ENCODE measurements around the gene NKPD1.

Gene NKPD1

GRCh38 chr19:45179892-45180370, 19.1 kb upstream of the NKPD1 start:
- Mint-ChIP-seq H3K36me3 (peaks cover 11 to 20% of the 10 kb centered on the region in 2 donors), H3K9me3 (no peaks in the 10 kb centered on the region)
- ATAC-seq (replicated peaks), result no peak

GRCh38 chr19:45179072-45179891, 18.5 kb upstream of the NKPD1 start:
- H3K4me3 Mint-ChIP-seq, result peak overlapping the region; percentile 86 to 90
- H3K27ac Mint-ChIP-seq, result peak overlapping the region; percentile 97
- H3K4me1 Mint-ChIP-seq, result peaks cover 21 to 48% of the 10 kb centered on the region in 2 donors
- no peaks in the 10 kb centered on the region for H3K9me3 Mint-ChIP-seq
- peaks cover 11 to 20% of the 10 kb centered on the region in 2 donors for H3K36me3 Mint-ChIP-seq
- ATAC-seq (replicated peaks) (peak in 1 of 2 donors; percentile 10), DNase-seq (peak; percentile 33)
- no peaks in the 10 kb centered on the region for H3K27me3 Mint-ChIP-seq

More at GRCh38 chr19:45179892-45180370, 19.1 kb upstream of the NKPD1 start:
- H3K27ac Mint-ChIP-seq, result peak overlapping the region; percentile 56
- peaks cover 23 to 55% of the 10 kb centered on the region in 2 donors for H3K4me1 Mint-ChIP-seq
- peak overlapping the region; percentile 78 to 86 for H3K4me3 Mint-ChIP-seq
- no peaks in the 10 kb centered on the region for H3K27me3 Mint-ChIP-seq
- no peak for DNase-seq

GRCh38 chr19:45178262-45179071, 17.7 kb upstream of the NKPD1 start, which contains the start of gene BLOC1S3:
TSS of gene BLOC1S3 (plus strand) at chr19:45178784. CDS start at chr19:45179297, 513 bp downstream.
- DNase-seq (peak; percentile 99), ATAC-seq (replicated peaks) (peak; percentile 88 to 92)
- H3K9me3 Mint-ChIP-seq, result no peaks in the 10 kb centered on the region
- peak within 1 kb of the TSS; percentile 97 for H3K27ac Mint-ChIP-seq
- no peaks in the 10 kb centered on the region for H3K27me3 Mint-ChIP-seq
- H3K36me3 Mint-ChIP-seq, result peaks cover 11 to 20% of the 10 kb centered on the region in 2 donors
- H3K4me1 Mint-ChIP-seq, result peaks cover 22 to 49% of the 10 kb centered on the region in 2 donors
- H3K4me3 Mint-ChIP-seq, result peak within 1 kb of the TSS; percentile 86 to 90

GRCh38 chr19:45177817-45178261, 17.1 kb upstream of the NKPD1 start, which contains the start of gene TRAPPC6A:
TSS of gene TRAPPC6A (minus strand) at chr19:45178237. CDS start at chr19:45178218, 19 bp downstream.
- no peaks in the 10 kb centered on the region for H3K9me3 Mint-ChIP-seq
- no peaks in the 10 kb centered on the region for H3K27me3 Mint-ChIP-seq
- H3K36me3 Mint-ChIP-seq, result peaks cover 10 to 18% of the 10 kb centered on the region in 2 donors
- peak within 1 kb of the TSS; percentile 97 for H3K27ac Mint-ChIP-seq
- peaks cover 23 to 50% of the 10 kb centered on the region in 2 donors for H3K4me1 Mint-ChIP-seq
- H3K4me3 Mint-ChIP-seq, result peak within 1 kb of the TSS; percentile 86 to 90
- DNase-seq (no peak), ATAC-seq (replicated peaks) (peak; percentile 5 to 6)

GRCh38 chr19:45175515-45176345, 14.9 kb upstream of the NKPD1 start:
- peaks cover 26 to 52% of the 10 kb centered on the region in 2 donors for H3K4me1 Mint-ChIP-seq

GRCh38 chr19:45173816-45174215, 13.0 kb upstream of the NKPD1 start:
- Mint-ChIP-seq H3K27me3 (no peaks in the 10 kb centered on the region), H3K36me3 (peaks cover 0 to 4% of the 10 kb centered on the region in 2 donors), H3K4me3 (no peak overlapping the region), H3K9me3 (no peaks in the 10 kb centered on the region), H3K4me1 (peaks cover 22 to 43% of the 10 kb centered on the region in 2 donors), H3K27ac (peak overlapping the region; percentile 91)
- no peak for DNase-seq
- ATAC-seq (replicated peaks), result no peak

More at GRCh38 chr19:45175515-45176345, 14.9 kb upstream of the NKPD1 start:
- no peaks in the 10 kb centered on the region for H3K9me3 Mint-ChIP-seq
- ATAC-seq (replicated peaks) (no peak), DNase-seq (no peak)
- H3K4me3 Mint-ChIP-seq, result peak overlapping the region in 1 of 2 donors; percentile 15
- no peaks in the 10 kb centered on the region for H3K27me3 Mint-ChIP-seq
- H3K36me3 Mint-ChIP-seq, result peaks cover 0 to 4% of the 10 kb centered on the region in 2 donors
- no peak overlapping the region for H3K27ac Mint-ChIP-seq

- Mint-ChIP-seq H3K4me1 (peaks cover 22 to 43% of the 10 kb centered on the region in 2 donors), H3K9me3 (no peaks in the 10 kb centered on the region), H3K36me3 (peaks cover 0 to 4% of the 10 kb centered on the region in 2 donors), H3K4me3 (no peak overlapping the region), H3K27ac (no peak overlapping the region), H3K27me3 (no peaks in the 10 kb centered on the region)
- no peak for DNase-seq
- no peak for ATAC-seq (replicated peaks)
Measured at GRCh38 chr19:45172611-45173208, 11.9 kb upstream of the NKPD1 start.

DNA sequence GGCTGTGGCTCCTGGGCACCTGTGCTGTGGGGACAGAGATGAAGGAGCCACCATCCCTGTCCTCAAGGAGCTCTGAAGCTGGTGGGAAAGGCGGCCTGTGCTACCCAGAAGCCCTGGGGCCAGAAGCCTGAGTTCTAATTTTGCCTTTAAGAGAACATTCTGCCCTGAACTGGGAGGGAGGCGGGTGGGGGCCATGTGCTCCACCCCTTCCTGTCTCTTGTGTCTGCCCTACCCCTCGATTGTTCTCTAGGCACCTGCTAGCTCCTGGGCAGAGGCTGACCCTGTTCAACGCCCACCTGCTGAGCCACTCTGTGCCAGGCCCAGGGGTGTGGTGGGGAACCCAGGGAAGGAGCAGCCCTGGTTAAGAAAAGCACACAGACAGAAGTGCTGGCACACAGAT, 11.4 kb upstream of the NKPD1 start:
- no peak overlapping the region for H3K27ac Mint-ChIP-seq
- peak; percentile 25 to 36 for ATAC-seq (replicated peaks)

DNA sequence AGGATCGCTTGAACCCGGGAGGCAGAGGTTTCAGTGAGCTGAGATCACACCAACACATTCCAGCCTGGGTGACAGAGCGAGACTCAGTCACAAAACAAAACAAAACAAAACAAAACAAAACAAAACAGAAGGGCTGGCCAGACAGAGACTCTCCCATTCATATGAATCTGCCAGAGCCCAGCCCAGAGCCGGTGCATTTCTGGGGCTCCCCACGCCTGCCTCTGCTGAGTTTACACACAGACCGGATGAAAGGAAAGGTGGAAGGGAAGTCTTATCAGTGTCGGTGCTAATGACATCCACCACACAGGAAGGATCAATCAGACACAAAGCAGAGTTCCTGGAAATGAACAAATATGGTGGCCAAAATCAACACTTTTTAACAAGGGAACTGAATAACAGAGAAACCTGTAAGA, 10.4 kb upstream of the NKPD1 start:
- Mint-ChIP-seq H3K4me3 (peak overlapping the region in 1 of 2 donors; percentile 26), H3K27me3 (no peaks in the 10 kb centered on the region), H3K36me3 (peaks cover 0 to 7% of the 10 kb centered on the region in 2 donors), H3K27ac (peak overlapping the region; percentile 79), H3K9me3 (no peaks in the 10 kb centered on the region), H3K4me1 (peaks cover 24 to 37% of the 10 kb centered on the region in 2 donors)
- DNase-seq (no peak), ATAC-seq (replicated peaks) (peak; percentile 50 to 66)

More for the DNA sequence above, 11.4 kb upstream of the NKPD1 start:
- Mint-ChIP-seq H3K4me1 (peaks cover 22 to 39% of the 10 kb centered on the region in 2 donors), H3K36me3 (peaks cover 0 to 4% of the 10 kb centered on the region in 2 donors), H3K27me3 (no peaks in the 10 kb centered on the region), H3K9me3 (no peaks in the 10 kb centered on the region), H3K4me3 (no peak overlapping the region)
- no peak for DNase-seq

DNA sequence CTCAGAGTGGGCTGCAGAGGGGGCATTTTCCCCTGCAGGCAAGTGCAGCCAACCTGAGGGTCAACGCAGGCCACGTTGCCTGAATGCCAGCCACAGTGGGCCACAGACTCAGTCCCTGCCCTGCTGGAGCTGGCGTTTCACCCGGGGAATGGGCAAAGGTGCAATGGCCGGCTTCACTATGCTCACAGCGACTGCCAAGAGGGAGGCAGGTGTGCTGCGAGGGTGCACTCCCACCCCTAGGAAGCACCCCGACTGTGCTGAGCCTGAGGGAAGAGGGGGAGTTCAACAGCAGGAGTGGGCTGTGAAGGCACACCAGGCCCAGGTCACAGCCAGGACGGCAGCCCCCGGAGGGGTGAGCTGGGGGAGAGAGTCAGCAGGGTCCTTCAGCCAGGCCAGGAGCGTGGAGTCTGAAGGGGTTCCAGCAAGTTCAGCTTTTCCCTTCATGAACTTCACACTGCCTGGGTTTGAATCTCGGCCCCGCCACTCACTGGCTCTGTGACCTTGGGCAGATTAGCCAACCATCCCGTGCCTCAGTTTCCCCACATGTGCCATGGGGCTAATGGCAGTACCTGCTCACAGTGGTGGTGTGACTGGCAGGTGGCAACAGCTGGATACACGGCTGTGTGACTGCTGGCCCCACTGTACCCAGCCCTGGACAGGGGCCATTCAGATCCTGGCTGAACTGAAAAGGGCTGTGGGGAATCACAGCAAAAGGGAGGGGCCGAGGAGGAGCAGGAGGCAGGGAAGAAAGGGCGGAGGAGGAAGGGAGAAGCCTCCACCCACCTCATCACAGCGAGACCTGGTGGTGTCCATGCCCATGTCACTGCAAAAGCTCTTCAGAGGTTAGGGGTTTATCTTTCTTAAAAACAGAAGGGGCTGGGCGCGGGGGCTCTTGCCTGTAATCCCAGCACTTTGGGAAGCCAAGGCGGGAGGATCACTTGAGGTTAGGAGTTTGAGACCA, 9.6 kb upstream of the NKPD1 start:
- Mint-ChIP-seq H3K27ac (no peak overlapping the region), H3K36me3 (peaks cover 0 to 7% of the 10 kb centered on the region in 2 donors), H3K4me3 (no peak overlapping the region), H3K27me3 (no peaks in the 10 kb centered on the region), H3K4me1 (peaks cover 27 to 37% of the 10 kb centered on the region in 2 donors), H3K9me3 (no peaks in the 10 kb centered on the region)
- no peak for DNase-seq
- ATAC-seq (replicated peaks), result no peak

GRCh38 chr19:45169602-45170001, 8.8 kb upstream of the NKPD1 start:
- no peak for ATAC-seq (replicated peaks)
- DNase-seq, result no peak
- no peak overlapping the region for H3K4me3 Mint-ChIP-seq
- no peaks in the 10 kb centered on the region for H3K9me3 Mint-ChIP-seq
- H3K27ac Mint-ChIP-seq, result no peak overlapping the region
- H3K27me3 Mint-ChIP-seq, result no peaks in the 10 kb centered on the region
- peaks cover 0 to 7% of the 10 kb centered on the region in 2 donors for H3K36me3 Mint-ChIP-seq
- peaks cover 30 to 42% of the 10 kb centered on the region in 2 donors for H3K4me1 Mint-ChIP-seq

GRCh38 chr19:45168767-45169351, 8.1 kb upstream of the NKPD1 start:
- ATAC-seq (replicated peaks) (no peak), DNase-seq (no peak)
- peaks cover 33 to 48% of the 10 kb centered on the region in 2 donors for H3K4me1 Mint-ChIP-seq
- no peak overlapping the region for H3K27ac Mint-ChIP-seq
- no peaks in the 10 kb centered on the region for H3K27me3 Mint-ChIP-seq
- peaks cover 0 to 7% of the 10 kb centered on the region in 2 donors for H3K36me3 Mint-ChIP-seq
- no peak overlapping the region for H3K4me3 Mint-ChIP-seq
- H3K9me3 Mint-ChIP-seq, result no peaks in the 10 kb centered on the region

All from stimulated activated naive B cell treated with anti-CD40 and anti-IgM and Interleukin-4, amounts not matched to agents 10 μg/mL and 1 μg/mL and 100 μg/mL, for 72 hours (primary cell).